Upper lobe of left lung (tissue), 6 donors: Measurements from ENCODE around the gene IFNL4. TPM values are rescaled to one million over a fixed set of nuclear protein-coding genes. Genes with fewer than 3 reads are reported as not detected.

Source experiments
- ATAC-seq, 2 donors: fragments of 200-7000 bp; cut with Tn5 transposase; one replicate each; pipeline ENCODE4 v1.9.1; 2022; ENCODE audit warnings: mild to moderate bottlenecking in 2 of 2, moderate library complexity in 2 of 2; ENCODE audit not compliant: low FRiP score in 2 of 2
- DNase-seq, 2 donors: peaks; one replicate each; pipeline ENCODE4 v3.0.0-alpha.2; 2019 to 2020
- H3K27ac ChIP-seq, 4 donors: fragments of 200-600 bp; sonication (generic); one replicate each; pipeline ENCODE4 v1.5.1; 2016 to 2019
- H3K27me3 ChIP-seq, 4 donors: fragments of 200-600 bp; sonication (generic); one replicate each; pipeline ENCODE4 v1.5.1; 2017 to 2019
- H3K36me3 ChIP-seq, 4 donors: fragments of 200-600 bp; sonication (generic); one replicate each; pipeline ENCODE4 v1.5.1; 2016 to 2019
- H3K4me1 ChIP-seq, 4 donors: fragments of 200-600 bp; sonication (generic); one replicate each; pipeline ENCODE4 v1.5.1; 2018 to 2019
- H3K4me3 ChIP-seq, 4 donors: fragments of 200-600 bp; sonication (generic); one replicate each; pipeline ENCODE4 v1.5.1; 2017 to 2019; ENCODE audit warnings: mild to moderate bottlenecking in 2 of 4, moderate library complexity in 1 of 4
- H3K9me3 ChIP-seq, 4 donors: fragments of 200-600 bp; sonication (generic); one replicate each; pipeline ENCODE4 v1.5.1; 2018 to 2019
- EP300 ChIP-seq, 4 donors: sonication (generic); formaldehyde crosslinking; IDR thresholded peaks; one replicate each; pipeline ENCODE4 v1.5.1; 2017; ENCODE audit warnings: antibody characterized with exemption in 4 of 4, control low read depth in 2 of 4
- POLR2A ChIP-seq, 4 donors: fragments of 450-650 bp; IDR thresholded peaks; one replicate each; pipeline ENCODE4 v1.5.1; 2016 to 2017; ENCODE audit warnings: antibody characterized with exemption in 4 of 4, mild to moderate bottlenecking in 2 of 4
- POLR2AphosphoS5 ChIP-seq, 2 donors: sonication (generic); formaldehyde crosslinking; IDR thresholded peaks; one replicate each; pipeline ENCODE4 v1.5.1; 2017; ENCODE audit warnings: antibody characterized with exemption in 2 of 2
- WGBS, 2 donors: methylation state at CpG; one replicate each; pipeline ENCODE4 v1.1.5; 2017 to 2018; 5-methylcytosine and 5-hydroxymethylcytosine counted together
- total RNA-seq, 6 donors: library from RNA; depleted of rRNA in 4 of 6; stranded (reverse); fragments of >200 nt in 4 of 6; gene quantifications; one replicate each; pipeline versions ENCODE4 v1.1.0 to v1.2.1, GENCODE V29; 2016 to 2021
- TF ChIP-seq, protein P1 (sequence below), 6 experiments: fragments of 450-650 bp in 4 of 6; fragments of 200-600 bp in 2 of 6; sonication (generic) in 2 of 6; IDR thresholded peaks; one replicate each; pipeline ENCODE4 v1.5.1; 2016 to 2019; ENCODE audit warnings: antibody characterized with exemption in 6 of 6
- donor health status: DM: no; HTN: no; CAD: no; lungs with moderate emphysema.
- donor health status: DM: no; HTN: yes; CAD: no; lungs with severe emphysema.

The IFNL4 gene
- total RNA-seq, 6 donors from 2014 or later, result not detected

DNA sequence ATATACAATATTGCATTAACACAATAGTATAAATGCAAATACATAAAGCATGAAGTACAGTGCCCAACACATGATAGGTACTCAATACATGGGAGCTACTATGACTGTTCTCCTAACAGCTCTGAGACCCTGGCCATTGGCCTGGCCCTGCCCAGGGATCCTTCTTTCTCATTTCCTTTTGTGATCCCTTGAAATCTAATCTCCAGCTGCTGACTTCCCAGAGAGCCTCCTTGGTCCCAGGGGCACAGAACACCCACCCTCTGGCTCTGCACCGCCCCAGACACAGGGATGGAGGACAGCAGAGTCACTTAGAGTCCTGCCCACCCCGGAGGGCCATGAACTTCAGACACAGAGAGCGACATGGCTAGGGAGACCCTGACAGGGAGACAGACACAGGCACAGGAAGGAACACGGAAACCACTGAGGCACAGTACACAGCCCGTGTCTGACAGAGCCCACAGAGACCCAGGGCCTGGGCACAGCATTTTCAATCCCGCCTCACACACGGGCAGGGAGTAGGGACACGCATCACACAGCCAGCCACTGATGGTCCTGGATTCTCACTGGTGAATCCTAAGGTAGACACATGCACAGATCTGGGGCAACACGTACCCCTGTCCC, 40.4 kb downstream of the IFNL4 start:
- WGBS, 2 donors, result 78 to 87% methylated on average over 4 to 9 of the region's 9 CpGs
- H3K4me3 ChIP-seq, result no peak overlapping the region
- H3K27ac ChIP-seq, result no peak overlapping the region
- H3K4me1 ChIP-seq, result peaks cover 0 to 10% (median 3%) of the 10 kb centered on the region in 4 donors
- DNase-seq, result no peak
- no peaks in the 10 kb centered on the region for H3K9me3 ChIP-seq
- TF ChIP-seq POLR2A (IDR thresholded peaks at IDR 0.05), result no peak
- no peak for TF ChIP-seq POLR2AphosphoS5 (IDR thresholded peaks at IDR 0.05)
- TF ChIP-seq, protein P1, sequence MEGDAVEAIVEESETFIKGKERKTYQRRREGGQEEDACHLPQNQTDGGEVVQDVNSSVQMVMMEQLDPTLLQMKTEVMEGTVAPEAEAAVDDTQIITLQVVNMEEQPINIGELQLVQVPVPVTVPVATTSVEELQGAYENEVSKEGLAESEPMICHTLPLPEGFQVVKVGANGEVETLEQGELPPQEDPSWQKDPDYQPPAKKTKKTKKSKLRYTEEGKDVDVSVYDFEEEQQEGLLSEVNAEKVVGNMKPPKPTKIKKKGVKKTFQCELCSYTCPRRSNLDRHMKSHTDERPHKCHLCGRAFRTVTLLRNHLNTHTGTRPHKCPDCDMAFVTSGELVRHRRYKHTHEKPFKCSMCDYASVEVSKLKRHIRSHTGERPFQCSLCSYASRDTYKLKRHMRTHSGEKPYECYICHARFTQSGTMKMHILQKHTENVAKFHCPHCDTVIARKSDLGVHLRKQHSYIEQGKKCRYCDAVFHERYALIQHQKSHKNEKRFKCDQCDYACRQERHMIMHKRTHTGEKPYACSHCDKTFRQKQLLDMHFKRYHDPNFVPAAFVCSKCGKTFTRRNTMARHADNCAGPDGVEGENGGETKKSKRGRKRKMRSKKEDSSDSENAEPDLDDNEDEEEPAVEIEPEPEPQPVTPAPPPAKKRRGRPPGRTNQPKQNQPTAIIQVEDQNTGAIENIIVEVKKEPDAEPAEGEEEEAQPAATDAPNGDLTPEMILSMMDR (IDR thresholded peaks at IDR 0.05), result no peak
- TF ChIP-seq EP300 (IDR thresholded peaks at IDR 0.05), result no peak
- no peak for ATAC-seq
- H3K27me3 ChIP-seq, result peaks cover 0 to 9% (median 0%) of the 10 kb centered on the region in 4 donors
- no peaks in the 10 kb centered on the region for H3K36me3 ChIP-seq

DNA sequence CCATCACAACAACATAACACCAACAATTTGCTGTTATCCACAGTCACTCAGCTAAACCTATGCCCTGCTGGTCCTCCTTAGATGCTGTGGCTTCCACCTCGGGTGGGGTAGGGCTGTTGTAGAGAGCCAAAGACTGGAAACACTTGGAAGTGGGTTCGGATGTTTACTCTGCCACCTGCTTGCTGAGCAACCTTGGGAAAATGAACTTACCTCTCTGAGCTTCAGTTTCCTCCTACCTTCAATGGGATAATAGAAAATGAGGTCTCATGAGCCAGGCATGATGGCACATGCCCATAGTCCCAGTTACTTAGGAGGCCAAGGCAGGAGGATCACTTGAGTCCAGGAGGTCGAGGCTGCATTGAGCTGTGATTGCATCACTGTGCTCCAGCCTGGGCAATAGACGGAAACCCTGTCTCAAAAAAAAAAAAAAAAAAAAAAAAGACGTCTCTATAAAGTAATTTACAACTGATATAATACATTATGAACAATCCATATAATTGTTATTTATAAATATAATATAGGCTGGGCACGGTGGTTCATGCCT, 41.3 kb downstream of the IFNL4 start:
- H3K9me3 ChIP-seq, result no peaks in the 10 kb centered on the region
- no peak for ATAC-seq
- H3K4me3 ChIP-seq, result no peak overlapping the region
- peaks cover 0 to 10% (median 3%) of the 10 kb centered on the region in 4 donors for H3K4me1 ChIP-seq
- 63 to 73% methylated on average over 5 to 6 of the region's 6 CpGs for WGBS, 2 donors
- H3K36me3 ChIP-seq, result no peaks in the 10 kb centered on the region
- TF ChIP-seq POLR2A (IDR thresholded peaks at IDR 0.05) (no peak), EP300 (IDR thresholded peaks at IDR 0.05) (no peak), POLR2AphosphoS5 (IDR thresholded peaks at IDR 0.05) (no peak)
- TF ChIP-seq, protein P1 (IDR thresholded peaks at IDR 0.05), result no peak
- H3K27ac ChIP-seq, result no peak overlapping the region
- peaks cover 0 to 17% (median 0%) of the 10 kb centered on the region in 4 donors for H3K27me3 ChIP-seq
- no peak for DNase-seq

DNA sequence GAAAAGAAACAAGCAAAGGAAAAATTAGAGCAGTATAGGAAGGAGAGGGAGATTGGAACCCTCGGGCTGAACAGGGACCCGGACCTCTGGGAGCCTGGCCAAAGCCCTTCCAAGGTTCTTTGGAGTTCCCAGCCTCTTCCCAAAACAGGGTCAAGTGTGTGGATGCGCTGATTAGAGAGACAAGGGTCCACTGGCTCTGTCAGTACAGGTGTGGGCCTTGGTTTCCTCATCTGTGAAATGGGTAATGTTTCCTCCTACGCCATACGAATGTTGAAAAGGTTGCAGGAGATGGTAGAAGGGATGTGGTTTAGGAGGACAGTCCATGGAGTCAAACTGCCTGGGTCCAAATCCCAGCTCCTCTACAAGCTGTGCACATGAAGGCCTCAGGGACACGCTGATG, 42.5 kb downstream of the IFNL4 start:
- TF ChIP-seq EP300 (IDR thresholded peaks at IDR 0.05), result no peak
- TF ChIP-seq POLR2A (IDR thresholded peaks at IDR 0.05), result no peak
- TF ChIP-seq, protein P1 (IDR thresholded peaks at IDR 0.05), result no peak
- TF ChIP-seq POLR2AphosphoS5 (IDR thresholded peaks at IDR 0.05), result no peak
- H3K4me1 ChIP-seq, result peaks cover 0 to 13% (median 3%) of the 10 kb centered on the region in 4 donors
- no peak for ATAC-seq
- no peaks in the 10 kb centered on the region for H3K36me3 ChIP-seq
- no peak for DNase-seq
- no peak overlapping the region for H3K4me3 ChIP-seq
- no peaks in the 10 kb centered on the region for H3K9me3 ChIP-seq
- WGBS, 2 donors, result 79 to 90% methylated on average over 6 of the region's 6 CpGs
- H3K27me3 ChIP-seq, result peaks cover 0 to 17% (median 0%) of the 10 kb centered on the region in 4 donors
- H3K27ac ChIP-seq, result no peak overlapping the region

DNA sequence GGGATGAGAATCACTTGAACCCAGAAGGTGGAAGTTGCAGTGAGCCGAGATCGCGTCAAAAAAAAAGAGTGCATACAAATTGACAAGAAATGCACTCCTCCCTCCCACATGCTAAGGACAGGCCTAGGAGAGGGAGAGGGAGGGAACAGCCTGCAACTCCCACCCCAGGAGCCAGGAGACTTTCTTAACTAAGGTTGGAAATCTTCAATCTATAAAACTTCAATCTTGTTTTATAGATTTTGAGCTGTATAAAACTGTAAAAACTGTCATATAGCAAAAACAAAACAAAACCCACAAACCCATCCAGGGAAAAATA, 43.2 kb downstream of the IFNL4 start:
- Histone ChIP-seq H3K27me3 (peaks cover 0 to 17% (median 0%) of the 10 kb centered on the region in 4 donors), H3K9me3 (no peaks in the 10 kb centered on the region), H3K27ac (no peak overlapping the region), H3K4me1 (peaks cover 0 to 13% (median 3%) of the 10 kb centered on the region in 4 donors), H3K36me3 (no peaks in the 10 kb centered on the region), H3K4me3 (no peak overlapping the region)
- TF ChIP-seq EP300 (IDR thresholded peaks at IDR 0.05) (no peak), POLR2AphosphoS5 (IDR thresholded peaks at IDR 0.05) (no peak), POLR2A (IDR thresholded peaks at IDR 0.05) (no peak)
- TF ChIP-seq, protein P1 (IDR thresholded peaks at IDR 0.05), result no peak
- ATAC-seq (no peak), DNase-seq (no peak)
- WGBS, 2 donors, result 57 to 78% methylated on average over 3 of the region's 3 CpGs
